Measurements from ENCODE around the gene CCDC24.

Gene CCDC24

DNA sequence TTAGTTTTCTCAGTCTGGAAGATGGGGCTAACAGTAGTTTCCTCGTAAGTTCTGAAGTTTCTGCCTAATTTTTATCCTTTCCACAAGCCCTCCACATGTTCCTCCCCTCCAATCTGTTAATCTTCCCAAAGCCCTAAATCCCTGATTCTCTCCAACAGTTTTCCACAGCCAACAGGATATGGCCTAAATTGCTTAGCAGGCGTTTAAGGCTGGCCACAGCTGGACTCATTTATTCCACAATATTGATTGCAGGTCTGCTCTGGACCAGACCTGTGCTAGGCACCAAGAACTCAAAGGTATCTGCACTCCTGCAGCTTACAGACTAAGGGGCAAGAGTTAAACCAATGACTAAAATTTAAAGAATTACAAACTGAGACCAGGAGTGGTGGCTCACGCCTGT is 35.9 kb downstream of the CCDC24 start:
- FAIRE-seq = no peak

- FAIRE-seq = no peak
Measured at GRCh38 chr1:44029260-44029910, 38.0 kb downstream of the CCDC24 start.

- FAIRE-seq = no peak
Measured at GRCh38 chr1:44029911-44030604, 38.7 kb downstream of the CCDC24 start.

GRCh38 chr1:44030605-44031251 is 39.3 kb downstream of the CCDC24 start:
- FAIRE-seq = no peak

GRCh38 chr1:44031252-44032169 is 40.1 kb downstream of the CCDC24 start, which contains the start of gene SLC6A9:
Gene SLC6A9 (minus strand): TSS chr1:44031462. CDS start chr1:44024277, 7,185 bp downstream.
- FAIRE-seq = no peak

DNA sequence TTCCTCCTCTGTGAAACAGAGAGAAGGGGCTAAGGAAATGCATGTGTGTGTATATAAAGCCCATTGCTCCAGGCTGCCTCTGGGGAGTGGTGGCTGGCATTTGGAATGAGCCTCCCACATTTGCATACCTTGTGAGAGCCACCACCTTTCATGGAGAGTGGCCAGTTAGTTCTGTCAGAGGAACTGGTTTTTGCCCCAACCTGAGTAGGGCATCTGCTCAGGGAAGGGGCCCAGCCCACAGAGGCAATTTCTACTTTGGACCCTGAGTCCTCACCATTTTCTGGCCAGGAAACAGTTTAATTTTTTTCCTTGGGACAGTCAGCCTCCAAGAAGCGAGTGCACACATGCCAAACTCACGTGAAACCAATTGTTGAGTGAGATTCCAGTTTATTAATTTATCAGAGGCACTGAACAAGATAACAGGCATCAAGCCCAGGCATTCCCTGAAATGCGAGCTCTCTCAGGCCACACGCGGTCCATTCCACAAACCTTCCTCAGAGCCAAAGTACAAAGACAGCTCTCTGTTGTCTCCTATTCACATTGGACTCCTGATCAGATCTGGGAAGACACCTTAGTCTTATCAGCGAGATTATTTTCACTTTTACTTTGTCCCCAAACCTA is 40.9 kb downstream of the CCDC24 start:
- FAIRE-seq = no peak

- no peak for FAIRE-seq
Measured at GRCh38 chr1:44033041-44033575, 41.7 kb downstream of the CCDC24 start.

DNA sequence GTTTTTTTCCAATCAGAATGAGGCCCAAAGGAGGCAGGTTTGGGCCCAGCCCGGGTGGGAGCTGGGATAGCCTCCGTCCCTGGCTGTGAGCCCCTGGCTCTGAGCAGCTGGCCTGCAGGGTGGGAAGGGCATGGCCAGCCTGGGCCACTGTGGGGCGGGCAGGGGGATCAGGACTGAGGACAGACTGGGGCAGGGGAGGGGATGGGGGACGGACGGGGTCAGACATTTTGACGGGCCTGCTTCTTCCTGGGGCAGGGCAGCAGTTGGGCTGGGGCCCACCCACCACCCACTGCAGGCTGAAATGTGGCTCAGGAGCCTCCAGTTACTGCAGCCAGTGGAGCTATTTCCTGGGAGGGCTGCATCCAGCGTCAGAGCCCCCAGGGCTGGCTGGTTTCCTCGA is 42.4 kb downstream of the CCDC24 start:
- no peak for FAIRE-seq

GRCh38 chr1:44034423-44034822 is 43.0 kb downstream of the CCDC24 start:
- FAIRE-seq = no peak

- no peak for FAIRE-seq
Measured at GRCh38 chr1:44034976-44035716, 43.7 kb downstream of the CCDC24 start.

DNA sequence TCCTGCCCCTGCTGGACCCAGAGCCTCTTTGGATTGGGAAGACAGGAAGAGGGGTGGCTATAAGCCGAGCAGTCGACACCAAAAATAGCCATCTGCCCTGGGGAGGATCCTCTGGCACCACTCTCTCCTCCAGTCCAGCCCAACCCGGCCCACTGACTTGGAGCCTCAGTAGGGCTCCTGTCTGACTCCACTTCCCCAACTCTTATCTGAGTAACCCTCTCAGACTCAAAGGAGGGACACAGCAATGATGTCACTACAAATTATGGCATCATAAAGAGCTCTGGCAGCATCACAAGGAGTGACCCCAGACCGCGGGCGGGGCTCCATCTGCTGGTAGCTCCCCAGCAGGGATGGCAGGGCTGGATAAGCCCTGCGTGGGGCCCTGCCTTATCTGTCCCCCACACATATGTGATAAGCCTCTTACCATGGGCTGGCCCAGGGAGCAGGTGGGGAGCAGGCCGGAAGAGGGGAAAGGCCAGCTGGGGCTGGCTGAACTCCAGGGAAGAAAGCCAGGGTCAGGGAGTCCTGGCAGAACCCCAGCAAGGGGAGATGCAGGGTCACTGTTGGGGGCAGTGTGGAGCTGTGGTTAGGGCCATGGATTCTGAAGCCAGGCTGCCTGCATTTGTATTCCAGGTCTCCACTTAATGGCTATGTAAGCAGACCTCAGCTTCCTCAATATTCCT is 44.5 kb downstream of the CCDC24 start:
- no peak for FAIRE-seq

DNA sequence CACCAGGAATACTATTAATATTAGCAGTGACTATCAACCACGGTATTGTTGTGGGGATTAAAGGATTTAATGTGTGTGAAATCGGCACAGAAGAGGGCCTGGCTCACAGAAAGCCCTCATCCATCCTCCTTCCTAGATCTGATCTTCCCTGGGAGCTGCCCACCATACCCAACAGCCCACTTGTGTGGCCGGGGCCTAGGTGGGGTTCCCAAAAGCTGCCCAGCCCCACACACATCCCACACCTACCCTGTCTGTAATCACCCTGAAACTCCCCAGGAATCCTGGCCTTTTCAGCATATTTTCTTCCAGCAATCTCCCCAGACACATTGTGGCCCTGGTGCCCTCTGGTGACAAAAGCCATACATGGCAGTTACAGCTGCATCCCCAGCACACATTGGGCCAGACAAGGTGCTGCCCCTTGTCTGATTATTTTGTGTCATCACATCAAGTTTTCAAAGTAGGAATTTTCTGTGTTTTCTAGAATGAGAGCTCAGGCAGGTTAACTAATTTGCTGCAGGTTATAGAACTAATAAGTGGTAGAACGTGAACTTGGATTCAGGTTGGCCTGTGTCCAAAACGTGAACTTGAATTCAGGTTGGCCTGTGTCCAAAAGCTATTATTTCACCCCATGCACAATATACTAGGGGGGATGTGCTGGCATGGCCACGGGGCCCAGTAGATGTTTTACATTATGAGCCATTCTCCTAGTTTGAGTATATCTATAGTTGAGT is 45.2 kb downstream of the CCDC24 start:
- FAIRE-seq = peak; percentile 38

DNA sequence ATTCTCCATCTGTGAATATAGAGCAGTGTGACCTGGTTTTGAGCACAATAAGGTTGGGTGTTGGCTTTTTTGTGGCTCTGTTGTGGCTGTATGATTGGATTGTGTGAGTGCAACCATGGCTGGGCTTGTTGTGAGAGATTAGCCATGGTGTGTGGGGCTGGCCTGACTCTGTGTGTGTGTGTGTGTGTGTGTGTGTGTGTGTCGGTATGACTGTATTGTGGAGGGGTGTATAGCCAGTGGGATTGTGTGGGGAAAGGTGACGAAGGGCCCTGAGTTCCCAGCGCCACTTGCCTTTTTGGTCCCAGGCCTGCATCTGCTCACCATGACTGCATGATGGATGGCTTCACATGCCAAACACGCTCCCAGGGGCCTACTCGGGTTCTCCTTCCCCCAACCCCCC is 45.8 kb downstream of the CCDC24 start:
- no peak for FAIRE-seq

DNA sequence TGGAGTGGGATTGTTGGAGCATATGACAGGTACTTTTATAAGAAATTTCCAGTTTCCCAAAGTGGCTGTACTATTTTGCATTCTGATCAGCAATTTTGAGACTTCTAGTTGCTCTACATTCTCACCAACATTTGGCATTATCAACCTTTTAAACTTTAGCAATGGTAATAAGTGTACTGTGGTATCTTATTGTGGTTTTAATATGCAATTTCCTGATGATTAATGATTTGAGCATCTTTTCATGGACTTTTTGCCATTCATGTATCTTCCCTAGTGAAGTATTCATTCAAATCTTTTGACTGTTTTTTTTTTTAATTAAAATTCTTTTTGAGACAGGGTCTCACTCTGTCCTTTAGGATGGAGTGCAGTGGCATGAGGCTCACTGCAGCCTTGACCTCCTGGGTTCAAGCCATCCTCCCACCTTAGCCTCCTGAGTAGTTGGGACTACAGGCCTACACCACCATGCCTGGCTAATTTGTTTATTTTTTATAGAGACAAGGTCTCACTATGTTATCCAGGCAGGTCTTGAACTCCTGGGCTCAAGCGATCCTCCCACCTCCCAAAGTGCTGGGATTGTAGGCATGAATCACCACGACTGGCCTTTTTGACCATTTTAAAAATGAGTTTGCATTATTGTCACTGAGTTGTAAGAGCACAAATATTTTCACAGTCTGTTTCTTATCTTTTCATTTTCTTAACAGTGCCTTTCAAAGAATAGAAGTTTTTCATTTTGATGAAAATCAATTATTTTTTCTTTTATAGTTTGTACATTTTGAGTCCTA is 47.7 kb downstream of the CCDC24 start:
- FAIRE-seq = no peak

DNA sequence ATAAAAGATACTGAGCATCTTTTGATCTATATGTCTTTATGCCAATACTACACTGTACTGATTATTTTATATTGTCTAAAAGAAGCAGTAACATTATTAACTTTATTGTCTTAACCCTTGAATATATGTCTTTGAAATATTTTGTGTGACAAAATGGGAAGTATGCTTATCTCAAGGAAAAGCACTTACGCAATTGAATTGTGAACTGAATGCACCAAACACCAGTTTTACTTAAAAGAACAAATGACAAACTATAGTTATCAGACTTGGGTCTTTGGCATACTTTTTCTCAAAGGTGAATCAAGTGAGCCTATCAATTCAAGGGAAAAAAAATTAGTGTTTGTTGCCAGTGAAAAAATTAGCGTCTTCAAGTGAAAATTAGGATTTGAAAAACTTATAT is 49.0 kb downstream of the CCDC24 start:
- FAIRE-seq = no peak

- FAIRE-seq = no peak
Measured at GRCh38 chr1:44040846-44041245, 49.4 kb downstream of the CCDC24 start.

- no peak for FAIRE-seq
Measured at GRCh38 chr1:44043176-44044070, 52.0 kb downstream of the CCDC24 start.
